NCI-H1105 treated with DMSO at 0.1 percent for 48 hours (cell line): ENCODE results near the gene GABARAPL1.
"Not testable (repeated sequence)": the region's sequence is repeated elsewhere in the genome, so short reads cannot be mapped to it uniquely, and the experiment has no call there.

ENCODE experiments used
- DNase-seq: peaks from one replicate; lab custom pipeline; 2025; lab: John Stamatoyannopoulos, UW

Gene GABARAPL1

DNA sequence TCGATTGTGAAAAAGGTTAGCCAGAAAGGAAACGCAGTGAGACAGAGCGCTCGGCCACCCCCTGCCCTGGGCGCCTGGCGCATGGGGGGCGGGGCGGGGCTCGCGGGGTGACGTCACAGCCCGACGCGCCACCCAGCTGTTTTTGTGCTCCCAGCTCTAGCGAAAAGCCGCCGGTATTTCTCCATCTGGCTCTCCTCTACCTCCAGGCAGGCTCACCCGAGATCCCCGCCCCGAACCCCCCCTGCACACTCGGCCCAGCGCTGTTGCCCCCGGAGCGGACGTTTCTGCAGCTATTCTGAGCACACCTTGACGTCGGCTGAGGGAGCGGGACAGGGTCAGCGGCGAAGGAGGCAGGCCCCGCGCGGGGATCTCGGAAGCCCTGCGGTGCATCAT, at the start of gene GABARAPL1:
TSS of gene GABARAPL1 (plus strand) at position 139 of the 393 bp plus-strand sequence. CDS start at position 392, 253 bp downstream.
- peak; percentile 66 for DNase-seq

DNA sequence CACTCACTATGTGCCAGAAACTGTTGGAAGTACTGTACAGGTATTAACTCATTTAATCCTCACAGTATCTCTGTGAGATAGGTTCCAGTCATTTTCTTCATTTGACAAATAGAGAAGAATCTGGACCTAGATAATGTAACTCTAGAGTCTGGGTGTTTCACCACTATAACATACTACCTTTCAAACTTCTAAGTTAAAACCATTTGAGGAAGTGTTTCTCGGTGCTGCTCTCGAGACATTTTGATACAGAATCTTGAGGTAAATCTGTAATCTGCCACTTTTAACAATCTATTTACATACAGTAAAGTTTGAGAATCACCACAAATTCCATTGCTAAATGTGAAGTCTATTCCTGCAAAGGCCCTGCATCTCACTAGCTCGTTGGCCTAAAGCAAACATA, 49.6 kb upstream of the GABARAPL1 start:
- no peak for DNase-seq

DNA sequence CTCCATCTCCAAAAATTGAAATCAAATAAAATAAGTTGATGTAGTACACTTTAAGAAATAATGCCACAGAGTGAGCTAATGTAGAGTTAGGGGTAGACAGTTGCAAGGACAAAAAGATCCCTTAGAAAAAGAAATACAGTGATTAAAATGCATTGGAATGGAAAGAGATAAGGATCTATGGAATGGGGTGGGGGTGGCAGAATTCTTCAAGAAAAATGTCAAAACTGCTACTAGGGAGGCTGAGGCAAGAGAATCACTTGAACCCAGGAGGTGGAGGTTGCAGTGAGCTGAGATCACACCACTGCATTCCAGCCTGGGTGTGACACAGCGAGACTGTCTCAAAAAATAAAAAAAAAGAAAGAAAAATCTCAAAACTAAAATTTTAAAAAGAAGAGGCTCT, 47.3 kb upstream of the GABARAPL1 start:
- DNase-seq, result no peak

DNA sequence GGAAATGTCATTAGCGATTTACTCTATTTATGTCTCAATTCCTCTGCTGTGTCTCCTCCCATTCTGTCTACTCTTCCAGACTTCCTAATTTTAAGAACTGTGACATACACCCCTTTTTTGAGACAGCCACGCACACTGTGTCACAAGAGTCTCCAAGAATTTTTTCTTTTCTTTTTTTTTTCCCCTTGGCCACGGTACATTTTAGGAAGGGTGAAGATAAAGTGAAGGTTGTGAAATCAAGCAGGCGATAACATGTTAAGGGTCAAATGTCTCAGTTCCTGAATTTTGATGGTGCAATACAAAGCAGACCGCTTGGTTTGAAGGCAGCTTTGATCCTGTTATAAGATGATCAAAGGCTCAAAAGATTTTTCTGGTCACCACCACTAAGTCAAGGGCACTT, 45.1 kb upstream of the GABARAPL1 start:
- no peak for DNase-seq

DNA sequence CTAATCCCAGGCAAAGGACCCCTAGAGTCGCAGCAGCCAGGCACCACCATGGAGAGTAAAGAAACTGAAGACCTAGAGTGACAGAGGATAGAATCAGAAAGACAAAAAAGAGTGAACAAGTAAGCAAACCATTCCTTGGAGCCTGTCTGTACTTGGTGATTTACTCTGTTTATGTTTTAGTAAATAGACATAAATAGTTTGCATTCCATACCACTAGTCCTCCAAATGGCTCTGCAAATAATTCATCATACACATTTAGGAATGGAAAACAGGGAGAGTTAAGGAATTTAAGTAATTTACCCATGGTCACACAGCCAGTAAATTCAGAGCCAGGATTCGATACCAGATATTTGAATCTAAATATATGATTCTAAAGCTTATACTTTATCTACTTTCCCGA, 43.6 kb upstream of the GABARAPL1 start:
- DNase-seq, result no peak

DNA sequence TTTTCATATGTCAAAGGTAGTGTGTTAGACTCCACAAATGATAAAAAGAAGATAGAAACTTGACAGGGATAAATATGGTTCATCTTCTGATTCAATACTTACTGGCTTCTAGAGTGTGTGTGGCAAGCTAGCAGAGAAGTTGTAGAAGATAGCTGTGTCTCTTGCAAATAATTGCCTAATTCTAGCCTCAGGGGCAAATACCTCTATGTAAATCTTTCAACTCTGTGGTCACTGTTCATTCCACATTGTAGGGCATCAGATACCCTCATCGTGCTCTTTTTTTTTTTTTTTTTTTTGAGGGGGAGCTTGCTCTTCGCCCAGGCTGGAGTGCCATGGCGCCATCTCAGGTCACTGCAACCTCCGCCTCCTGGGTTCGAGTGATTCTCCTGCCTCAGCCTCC, 42.5 kb upstream of the GABARAPL1 start:
- DNase-seq, result no peak

DNA sequence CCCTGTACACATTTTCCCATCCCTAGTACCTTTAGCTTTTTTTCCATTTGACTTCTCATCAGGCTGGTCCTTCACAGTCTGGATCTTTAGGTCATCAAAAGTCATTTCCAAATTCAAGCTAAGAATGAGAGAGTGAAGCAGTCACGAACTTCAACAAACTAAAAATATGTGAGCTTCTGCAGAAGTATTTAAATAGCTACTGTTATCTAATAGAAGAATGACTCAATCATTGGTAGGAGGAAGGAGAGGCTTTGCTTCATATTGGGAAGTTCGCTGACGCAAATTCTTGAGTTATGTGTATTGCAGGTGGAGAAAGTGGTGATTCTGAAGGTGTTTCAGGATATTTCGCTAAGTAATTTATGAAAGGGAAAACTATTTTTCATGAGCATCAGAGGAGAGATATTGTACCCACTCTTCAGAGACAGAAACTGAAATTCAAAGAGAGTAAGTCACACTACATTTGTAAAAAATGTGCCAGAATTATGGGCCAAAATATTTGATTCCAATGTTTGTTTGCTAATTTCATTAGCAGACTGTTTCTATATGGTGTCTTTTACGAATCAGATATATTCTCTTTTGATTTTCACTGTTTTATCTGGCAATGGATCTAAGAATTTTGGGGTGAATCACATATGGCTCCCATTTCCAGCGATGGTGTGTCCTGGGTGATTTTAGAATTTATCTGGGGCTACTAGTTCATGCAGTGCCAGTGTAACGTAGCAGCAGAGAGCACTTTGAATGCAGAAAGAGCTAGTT, 40.5 kb upstream of the GABARAPL1 start, which contains the start of gene OLR1:
TSS of gene OLR1 (minus strand) at position 160 of the 756 bp plus-strand sequence. CDS start at position 105, 55 bp downstream.
- DNase-seq, result no peak

DNA sequence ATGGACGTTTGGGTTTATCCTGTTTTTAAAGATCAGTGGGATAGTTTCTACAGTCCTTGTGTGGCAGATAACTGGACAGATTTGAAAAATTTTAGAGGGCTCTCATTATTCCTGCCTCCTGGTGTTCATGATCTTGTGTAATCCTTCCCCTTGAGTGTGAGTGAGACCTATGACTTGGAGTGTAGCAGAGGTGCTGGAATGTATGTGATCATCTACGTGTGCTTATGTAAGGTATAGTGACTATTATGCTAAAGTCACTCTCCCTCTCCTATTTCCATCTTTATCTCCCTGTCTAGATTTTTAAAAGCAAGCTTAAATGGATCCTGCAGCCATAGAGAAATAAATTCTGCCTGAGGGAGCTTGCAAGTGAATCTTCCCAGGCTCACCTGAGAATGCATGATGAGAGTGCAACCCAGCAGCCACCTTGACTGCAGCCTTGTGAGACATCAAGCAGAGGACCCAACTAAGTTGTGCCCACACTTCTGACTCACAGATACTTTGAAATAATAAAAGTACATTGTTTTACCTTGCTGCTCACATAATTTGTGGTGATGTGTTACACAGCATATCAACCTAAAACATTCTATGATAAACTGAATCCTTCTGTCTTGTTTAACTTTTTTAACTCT, 37.6 kb upstream of the GABARAPL1 start:
- DNase-seq, result no peak

DNA sequence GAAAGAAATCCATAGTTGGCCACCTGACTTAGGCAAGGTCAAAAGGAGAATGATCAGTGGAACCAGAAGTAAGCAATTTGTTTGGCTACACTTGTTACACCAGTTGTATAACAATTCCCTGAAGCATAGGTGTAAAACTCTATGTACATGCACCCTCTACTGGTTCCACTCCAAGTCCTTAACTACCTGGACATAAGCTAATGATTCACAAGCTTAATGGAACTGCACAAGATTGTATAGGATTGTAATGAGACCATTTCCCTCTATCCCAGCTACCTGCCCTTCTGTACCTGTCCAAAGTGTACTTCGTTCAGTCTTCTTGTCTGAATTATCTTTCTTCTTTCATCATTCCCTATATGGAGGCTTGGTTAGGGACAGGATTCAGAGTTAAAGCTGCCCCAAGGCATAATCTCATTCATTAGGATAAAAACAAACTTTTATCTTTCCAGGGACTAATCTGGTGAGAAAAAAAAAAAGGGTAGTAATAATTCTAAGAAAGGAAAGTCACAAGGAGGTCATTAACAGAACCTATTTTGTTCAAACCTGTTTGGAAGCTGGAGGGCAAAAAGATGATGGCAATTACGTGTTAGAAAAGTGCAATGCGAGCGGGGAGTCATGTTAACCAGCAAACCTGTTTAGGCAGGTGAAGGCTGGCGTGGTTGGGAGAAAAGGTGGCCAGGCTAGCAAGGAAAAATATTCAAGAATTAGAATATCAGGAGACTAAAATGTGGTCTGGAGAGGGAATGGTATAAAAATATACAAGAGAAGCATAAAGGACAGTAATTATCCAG, 36.6 kb upstream of the GABARAPL1 start:
- DNase-seq, result no peak

DNA sequence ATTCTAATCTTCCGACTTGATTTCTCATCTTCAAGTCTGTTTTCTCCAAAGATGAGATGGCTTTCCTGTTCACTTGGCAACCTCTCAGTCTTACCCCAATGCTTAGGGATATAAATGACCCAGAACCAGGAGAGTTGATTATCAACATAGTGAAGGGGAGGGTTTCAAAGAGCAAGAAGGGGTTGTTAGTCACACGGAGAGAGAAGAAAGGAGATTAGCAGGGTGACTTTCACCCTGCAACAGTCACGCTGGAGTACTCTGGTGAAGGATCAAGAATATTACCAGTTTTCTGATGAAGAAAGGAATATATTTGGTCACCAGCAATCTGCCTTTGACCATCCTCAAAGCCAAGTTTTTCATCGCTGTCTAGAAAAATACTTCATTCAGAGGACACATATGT, 33.9 kb upstream of the GABARAPL1 start, which contains the start of gene TMEM52B:
TSS of gene TMEM52B (plus strand) at position 212 of the 400 bp plus-strand sequence. CDS start 543 bp downstream, outside the sequence.
- DNase-seq, result no peak

DNA sequence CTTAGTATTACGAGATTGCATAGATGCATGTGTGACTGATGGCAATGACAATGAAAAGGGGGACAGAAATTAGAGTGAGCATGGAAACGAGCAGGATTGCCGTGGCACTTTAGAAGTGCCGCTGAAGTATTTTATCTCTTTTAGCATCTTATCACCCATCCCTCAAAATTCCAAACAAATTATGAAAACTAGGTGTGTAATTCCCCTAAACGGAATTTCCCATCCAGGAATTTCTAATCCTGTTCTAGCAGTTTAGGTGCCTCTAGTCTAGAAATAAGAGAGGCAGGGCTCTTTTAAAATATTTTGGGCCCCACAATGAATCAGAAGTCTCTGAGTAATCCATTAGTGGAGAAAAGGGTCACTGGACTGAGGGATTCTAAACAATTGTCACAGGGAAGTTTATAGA, 32.9 kb upstream of the GABARAPL1 start:
- DNase-seq, result no peak

DNA sequence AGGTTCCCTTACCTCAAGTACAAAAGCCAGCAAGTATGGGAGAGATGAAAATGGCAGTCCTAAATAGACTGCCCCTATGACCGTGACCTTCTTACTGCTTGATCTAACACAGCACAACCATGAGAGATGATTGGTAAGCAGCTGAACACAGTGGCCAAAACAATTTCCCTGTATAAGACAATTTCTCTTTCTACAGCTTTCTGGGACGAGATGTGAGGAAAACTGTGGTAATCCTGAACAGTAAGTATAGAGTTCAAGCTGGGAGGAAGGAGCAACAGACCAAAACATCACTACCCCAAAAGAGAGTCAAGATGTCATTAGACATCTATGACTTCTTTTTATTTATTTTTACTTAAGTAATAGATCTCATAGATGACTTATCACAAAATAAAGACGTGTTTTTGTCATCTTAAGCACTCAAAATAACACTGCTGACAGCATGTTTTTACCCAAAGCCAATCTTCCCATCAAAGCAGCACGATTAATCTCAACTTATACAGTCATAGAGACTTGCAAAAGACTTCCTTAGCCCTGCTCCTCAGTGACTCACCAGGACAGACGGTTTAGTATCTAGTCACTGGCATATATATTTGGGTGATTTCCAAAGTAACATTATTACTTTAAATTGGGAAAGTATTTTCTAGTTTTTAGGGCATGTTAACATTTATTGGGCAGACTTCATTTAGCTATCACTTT, 30.2 kb upstream of the GABARAPL1 start:
- no peak for DNase-seq

DNA sequence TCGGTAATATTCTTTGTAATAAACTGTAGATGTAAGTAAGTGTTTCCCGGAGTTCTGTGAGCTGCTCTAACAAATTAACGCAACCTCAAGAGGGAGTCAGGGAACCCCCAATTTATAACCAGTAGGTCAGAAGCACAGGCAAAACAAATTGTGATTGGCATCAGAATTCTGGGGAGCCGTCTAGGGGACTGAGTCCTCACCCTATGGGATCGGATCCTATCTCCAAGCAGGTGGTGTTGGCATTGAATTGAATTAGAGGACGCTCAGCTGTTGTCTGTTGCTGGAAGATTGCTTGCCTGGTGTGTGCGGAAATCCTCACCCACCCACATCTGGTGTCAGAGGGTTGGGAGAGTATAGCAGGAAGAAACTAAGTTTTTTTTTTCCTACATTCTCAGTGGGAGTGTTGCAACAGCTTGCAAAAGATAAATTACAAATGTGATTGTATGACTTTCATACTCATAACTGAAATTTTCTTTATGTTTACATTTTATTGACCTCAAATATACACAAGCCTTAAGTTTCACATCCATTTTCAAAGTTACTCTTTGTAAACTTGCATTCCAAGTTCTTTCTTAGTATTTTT, 28.3 kb upstream of the GABARAPL1 start:
- DNase-seq, result no peak

DNA sequence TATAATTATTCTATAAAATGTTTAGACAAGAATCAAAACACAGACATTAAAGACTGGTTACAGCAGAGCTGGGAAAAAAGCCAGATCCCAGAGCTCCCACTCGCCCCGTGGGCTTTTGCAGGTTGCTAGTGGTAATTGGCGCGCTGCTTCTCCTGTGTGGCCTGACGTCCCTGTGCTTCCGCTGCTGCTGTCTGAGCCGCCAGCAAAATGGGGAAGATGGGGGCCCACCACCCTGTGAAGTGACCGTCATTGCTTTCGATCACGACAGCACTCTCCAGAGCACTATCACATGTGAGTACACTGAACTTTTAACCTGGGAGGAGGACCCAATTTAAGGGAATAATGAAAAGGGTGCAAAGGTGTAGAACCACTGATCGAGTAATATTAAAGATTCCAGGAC, 26.4 kb upstream of the GABARAPL1 start:
- DNase-seq, result no peak

DNA sequence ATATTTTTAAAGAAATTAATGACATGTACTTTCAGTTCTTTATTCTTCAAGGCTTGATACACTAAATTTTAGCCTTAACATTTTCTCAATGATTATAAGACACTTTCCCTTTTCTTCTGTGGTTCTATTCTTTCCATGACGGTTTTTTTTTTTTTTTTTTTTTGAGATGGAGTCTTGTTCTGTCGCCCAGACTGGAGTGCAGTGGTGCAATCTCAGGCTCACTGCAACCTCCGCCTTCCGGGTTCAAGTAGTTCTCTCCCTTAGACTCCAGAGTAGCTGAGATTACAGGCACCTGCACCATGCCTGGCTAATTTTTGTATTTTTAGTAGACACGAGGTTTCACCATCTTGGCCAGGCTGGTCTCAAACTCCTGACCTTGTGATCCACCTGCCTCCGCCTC, 25.7 kb upstream of the GABARAPL1 start:
- not testable (repeated sequence) for DNase-seq

DNA sequence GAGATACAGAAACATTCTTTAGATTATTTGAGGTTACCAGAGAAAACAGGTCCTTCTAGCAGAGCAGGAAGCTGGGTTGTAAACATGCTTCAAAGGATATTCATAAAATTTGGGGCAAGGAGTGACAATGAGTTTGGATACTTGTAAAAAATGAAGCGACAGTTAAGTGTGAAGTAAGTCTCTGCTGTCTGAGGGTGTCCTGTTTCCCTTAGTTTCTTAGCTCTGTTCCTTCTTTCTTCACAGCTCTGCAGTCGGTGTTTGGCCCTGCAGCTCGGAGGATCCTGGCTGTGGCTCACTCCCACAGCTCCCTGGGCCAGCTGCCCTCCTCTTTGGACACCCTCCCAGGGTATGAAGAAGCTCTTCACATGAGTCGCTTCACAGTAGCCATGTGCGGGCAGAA, 23.0 kb upstream of the GABARAPL1 start:
- no peak for DNase-seq

DNA sequence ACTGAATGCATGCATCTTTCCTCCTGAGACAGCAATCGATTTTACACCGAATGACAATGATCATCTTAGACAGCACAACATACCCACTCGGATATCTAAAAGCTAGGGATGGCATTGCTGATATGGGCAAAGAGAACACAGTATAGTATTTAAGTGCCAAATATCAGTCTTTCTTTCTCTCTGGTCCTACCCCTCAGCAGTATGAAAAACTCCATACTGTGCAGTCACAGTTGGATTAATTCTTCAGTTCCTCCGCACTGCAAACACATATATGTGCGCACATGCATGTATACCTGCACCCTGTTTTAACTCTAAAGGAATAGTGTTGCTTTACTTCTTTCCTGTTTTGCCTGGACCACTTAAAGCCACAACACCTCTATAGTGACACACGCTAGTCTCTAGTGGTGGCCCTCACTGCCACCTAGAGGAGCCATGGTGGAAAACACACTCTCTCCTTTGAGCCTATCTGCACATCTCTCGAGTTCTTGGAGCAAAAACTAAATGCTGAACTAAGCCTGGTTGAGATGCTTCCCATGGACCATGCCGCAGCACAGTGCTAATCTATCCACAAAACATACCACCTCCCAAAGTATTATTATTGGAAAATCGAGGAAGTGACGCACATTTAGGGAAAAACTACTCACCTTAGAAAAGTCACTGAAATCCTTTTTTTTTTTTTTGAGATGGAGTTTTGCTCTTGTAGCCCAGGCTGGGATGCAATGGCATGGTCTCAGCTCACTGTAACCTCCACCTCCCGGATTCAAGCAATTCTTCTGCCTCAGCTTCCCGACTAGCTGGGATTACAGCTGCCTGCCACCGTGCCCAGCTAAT, 21.9 kb upstream of the GABARAPL1 start:
- DNase-seq, result peak; percentile 71

DNA sequence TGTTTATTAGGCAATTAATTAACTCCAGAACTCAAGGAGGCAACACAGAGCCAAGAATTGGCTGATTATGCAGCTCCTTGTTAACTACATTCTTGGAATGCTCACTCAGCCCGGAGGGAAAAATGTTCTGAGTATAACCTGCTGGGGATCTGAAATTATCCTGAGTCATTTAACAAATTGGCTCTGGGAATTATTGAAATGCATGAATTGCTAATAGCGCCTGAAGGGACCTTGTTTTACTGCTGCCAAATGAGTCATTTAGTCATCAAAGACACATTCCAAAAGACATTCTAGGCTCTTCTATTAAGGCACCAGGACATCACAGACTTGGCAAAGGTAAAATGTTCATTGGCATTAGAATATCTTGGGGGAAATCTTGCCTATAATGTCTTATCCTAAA, 20.8 kb upstream of the GABARAPL1 start:
- DNase-seq, result no peak

DNA sequence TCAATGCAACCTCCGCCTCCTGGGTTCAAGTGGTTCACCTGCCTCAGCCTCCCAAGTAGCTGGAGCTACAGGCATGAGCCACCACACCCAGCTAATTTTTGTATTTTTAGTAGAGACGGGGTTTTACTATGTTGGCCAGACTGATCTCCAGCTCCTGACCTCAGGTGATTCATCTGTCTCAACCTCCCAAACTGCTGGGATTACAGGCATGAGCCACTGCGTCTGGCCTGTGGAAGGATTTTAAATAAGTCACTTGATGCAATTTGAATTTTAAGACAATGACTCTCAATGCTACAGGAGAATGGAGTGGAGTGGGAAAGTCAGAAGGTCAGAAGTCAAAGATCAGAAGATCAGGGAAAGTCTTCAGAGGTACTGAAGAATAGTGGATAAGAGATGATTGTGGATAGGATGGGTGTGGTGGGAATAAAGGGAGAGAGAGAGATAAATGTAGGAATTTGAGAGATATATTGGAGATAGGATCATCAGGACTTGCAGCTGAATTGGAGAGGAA, 18.5 kb upstream of the GABARAPL1 start:
- no peak for DNase-seq

DNA sequence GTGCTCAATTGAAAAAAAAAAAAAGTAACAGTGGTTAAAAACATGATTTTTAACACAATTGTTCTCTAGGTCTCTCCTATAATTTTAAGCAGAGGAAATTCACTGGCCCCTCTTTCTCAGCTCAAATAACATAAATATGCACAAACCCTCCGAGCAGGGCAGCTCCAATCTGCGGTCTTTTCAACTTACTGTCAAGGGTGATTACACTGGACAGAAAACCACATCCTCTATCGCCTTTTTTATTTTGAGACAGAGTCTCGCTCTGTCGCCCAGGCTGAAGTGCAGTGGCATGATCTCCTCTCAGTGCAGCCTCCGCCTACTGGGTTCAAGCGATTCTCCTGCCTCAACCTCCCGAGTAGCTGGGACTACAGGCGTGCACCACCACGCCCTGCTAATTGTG, 16.5 kb upstream of the GABARAPL1 start:
- no peak for DNase-seq

DNA sequence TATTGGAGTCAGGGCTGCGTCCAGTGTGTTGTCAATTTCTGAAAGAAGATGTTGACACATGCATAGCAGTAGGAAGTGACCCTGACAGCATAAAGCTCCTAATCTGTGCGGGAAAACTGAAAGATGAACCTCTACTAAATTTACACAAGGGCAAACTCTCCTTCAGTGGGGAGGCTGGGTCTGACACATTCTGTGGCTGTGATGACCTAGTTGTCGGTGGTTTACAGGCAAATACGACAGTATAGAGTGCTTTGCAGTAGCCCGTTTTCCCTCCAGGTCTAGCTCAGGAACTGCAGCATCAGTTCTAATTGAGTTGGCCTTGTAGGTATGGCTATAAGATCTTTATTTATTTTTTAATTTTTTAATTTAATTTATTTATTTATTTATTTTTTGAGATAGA, 14.8 kb upstream of the GABARAPL1 start:
- DNase-seq, result no peak
